Activated naive CD8-positive, alpha-beta T cell treated with anti-CD3 and anti-CD28 coated beads, Interleukin-2, amount 10 ng/mL, durations not matched to agents 7 days and 5 days (primary cell): ENCODE measurements around the gene IGSF23. TPM values are rescaled to one million over a fixed set of nuclear protein-coding genes. Genes with fewer than 3 reads are reported as not detected.
A peak's percentile ranks its signal among the peaks of the same experiment; 100 is the strongest.
"Not testable (repeated sequence)": the region's sequence is repeated elsewhere in the genome, so short reads cannot be mapped to it uniquely, and the experiment has no call there.

ENCODE experiments used
- ATAC-seq: fragments of 150-1000 bp; cut with Tn5 transposase; one replicate; pipeline ENCODE4 v1.10.0; 2021; ENCODE audit warnings: low read depth, moderate library complexity
- POLR2A ChIA-PET: fragments of 350-600 bp; sonication (Branson Sonifier 250); formaldehyde crosslinking; loops from one replicate; lab custom pipeline; 2021; ENCODE audit warnings: antibody characterized with exemption; lab: Charles Lee
- DNase-seq: peaks from one replicate; pipeline ENCODE4 v3.0.0; 2021
- H3K27ac Mint-ChIP-seq: one replicate; pipeline ENCODE4 v1.8.0; 2022; ENCODE audit warnings: mild to moderate bottlenecking, mixed read lengths
- H3K27me3 Mint-ChIP-seq: one replicate; pipeline ENCODE4 v1.8.0; 2022; ENCODE audit warnings: mild to moderate bottlenecking, moderate library complexity, mixed read lengths
- H3K36me3 Mint-ChIP-seq: one replicate; pipeline ENCODE4 v1.8.0; 2021; ENCODE audit warnings: mild to moderate bottlenecking, mixed read lengths
- H3K4me1 Mint-ChIP-seq: one replicate; pipeline ENCODE4 v1.8.0; 2021; ENCODE audit warnings: mixed read lengths
- H3K4me3 Mint-ChIP-seq: one replicate; pipeline ENCODE4 v1.8.0; 2022; ENCODE audit warnings: mild to moderate bottlenecking, moderate library complexity, mixed read lengths
- H3K9me3 Mint-ChIP-seq: one replicate; pipeline ENCODE4 v1.8.0; 2021; ENCODE audit warnings: mixed read lengths
- total RNA-seq, 2 experiments: library from RNA; stranded (reverse); gene quantifications; one replicate each; pipeline ENCODE4 v1.2.3, GENCODE V29; 2021

Gene IGSF23
- total RNA-seq, 2 experiments from 2014 or later, result not detected

DNA sequence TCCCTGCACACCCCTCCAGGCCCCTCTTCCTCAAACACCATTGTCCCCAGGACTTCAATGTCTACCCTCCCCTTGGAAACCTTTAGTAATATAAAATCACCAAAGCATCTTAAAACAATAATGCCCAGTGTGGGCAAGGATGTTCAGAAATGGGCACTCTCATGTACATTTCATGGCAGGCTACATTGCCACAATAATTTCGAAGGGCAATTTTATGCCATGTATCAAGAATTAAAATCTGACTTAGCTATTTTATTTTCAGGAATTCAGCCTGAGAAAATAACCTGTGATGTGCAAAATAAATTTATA is 35.8 kb upstream of the IGSF23 start:
- Mint-ChIP-seq H3K4me3 (no peak overlapping the region), H3K36me3 (no peaks in the 10 kb centered on the region), H3K4me1 (no peaks in the 10 kb centered on the region), H3K27ac (no peak overlapping the region), H3K27me3 (peaks cover 2% of the 10 kb centered on the region), H3K9me3 (peaks cover 1% of the 10 kb centered on the region)
- no peak for DNase-seq
- ATAC-seq, result no peak
- POLR2A ChIA-PET, result interaction anchor here (1.3 kb wide), 1 partner anchor 79 kb away, joined by 4 read pairs; no protein-coding TSS in a partner anchor

DNA sequence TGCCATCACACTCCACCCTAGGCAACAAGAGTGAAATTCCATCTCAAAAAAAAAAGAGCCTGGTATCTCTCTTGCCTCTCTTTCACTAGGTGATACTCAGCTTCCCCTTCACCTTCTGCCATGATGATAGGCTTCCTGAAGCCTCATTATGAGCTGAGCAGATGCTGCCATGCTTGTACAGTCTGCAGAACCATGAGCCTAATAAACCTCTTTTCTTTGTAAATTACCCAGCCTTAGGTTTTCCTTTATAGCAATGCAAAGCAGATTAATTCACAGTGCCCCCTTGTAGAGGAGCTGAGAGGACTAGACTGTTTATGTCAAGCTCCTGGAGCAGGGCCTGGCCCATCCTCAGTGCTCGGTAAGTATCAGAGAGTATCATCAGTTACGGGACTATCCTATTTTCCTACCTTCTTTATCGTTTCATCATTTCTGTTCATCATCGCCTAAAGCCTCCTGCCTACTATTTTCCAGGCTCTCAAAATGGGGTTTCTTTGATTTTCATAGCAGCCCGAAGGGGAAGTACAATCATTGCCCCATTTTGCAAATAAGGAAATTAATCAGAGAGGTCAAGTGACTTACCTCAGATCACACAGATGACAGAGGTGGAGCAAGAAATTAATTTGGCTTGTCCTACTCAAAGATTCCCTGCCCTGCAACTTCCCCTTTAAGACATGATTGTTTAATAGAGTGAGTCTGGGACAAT is 33.5 kb upstream of the IGSF23 start:
- H3K27me3 Mint-ChIP-seq, result peaks cover 4% of the 10 kb centered on the region
- no peaks in the 10 kb centered on the region for H3K36me3 Mint-ChIP-seq
- no peak overlapping the region for H3K4me3 Mint-ChIP-seq
- POLR2A ChIA-PET, result no interaction called here
- no peaks in the 10 kb centered on the region for H3K4me1 Mint-ChIP-seq
- ATAC-seq (no peak), DNase-seq (no peak)
- no peak overlapping the region for H3K27ac Mint-ChIP-seq
- peaks cover 1% of the 10 kb centered on the region for H3K9me3 Mint-ChIP-seq

- H3K4me1 Mint-ChIP-seq, result no peaks in the 10 kb centered on the region
- peaks cover 3% of the 10 kb centered on the region for H3K9me3 Mint-ChIP-seq
- no peak overlapping the region for H3K27ac Mint-ChIP-seq
- ATAC-seq (no peak), DNase-seq (no peak)
- H3K4me3 Mint-ChIP-seq, result no peak overlapping the region
- peaks cover 4% of the 10 kb centered on the region for H3K27me3 Mint-ChIP-seq
- H3K36me3 Mint-ChIP-seq, result no peaks in the 10 kb centered on the region
- POLR2A ChIA-PET, result no interaction called here
These were observed 32.9 kb upstream of the IGSF23 start for GRCh38 chr19:44580366-44580895.

DNA sequence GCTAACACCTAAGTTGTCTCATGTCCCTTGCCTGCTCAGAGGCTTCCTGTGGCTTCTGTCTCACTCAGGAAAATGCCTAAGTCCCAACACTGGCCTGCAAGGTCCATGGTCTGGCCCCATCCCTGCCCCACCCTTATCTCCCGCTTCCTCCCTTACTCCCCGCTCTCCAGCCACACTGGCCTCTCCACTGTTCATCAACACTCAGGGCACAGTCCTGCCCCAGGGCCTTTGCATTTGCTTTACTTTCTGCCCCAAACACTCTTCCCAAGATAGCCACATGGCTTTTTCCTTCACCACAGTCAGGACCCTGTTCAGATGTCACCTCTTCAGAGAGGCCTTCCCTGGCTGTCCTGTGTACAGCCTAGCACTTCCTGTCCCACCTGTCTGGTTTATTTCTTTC is 32.1 kb upstream of the IGSF23 start:
- no peak overlapping the region for H3K4me3 Mint-ChIP-seq

GRCh38 chr19:44582581-44583265 is 30.6 kb upstream of the IGSF23 start:
- no peak for ATAC-seq
- no peak for DNase-seq
- Mint-ChIP-seq H3K4me3 (no peak overlapping the region), H3K27ac (peak overlapping the region; percentile 25), H3K27me3 (peaks cover 4% of the 10 kb centered on the region), H3K4me1 (peaks cover 4% of the 10 kb centered on the region), H3K36me3 (peaks cover 2% of the 10 kb centered on the region), H3K9me3 (peaks cover 12% of the 10 kb centered on the region)
- POLR2A ChIA-PET, result interaction anchor here (0.6 kb wide), 1 partner anchor 141 kb away, joined by 3 read pairs; no protein-coding TSS in a partner anchor

More for the DNA sequence above, 32.1 kb upstream of the IGSF23 start:
- POLR2A ChIA-PET, result no interaction called here
- Mint-ChIP-seq H3K9me3 (peaks cover 8% of the 10 kb centered on the region), H3K36me3 (no peaks in the 10 kb centered on the region), H3K27me3 (peaks cover 4% of the 10 kb centered on the region), H3K4me1 (no peaks in the 10 kb centered on the region), H3K27ac (no peak overlapping the region)
- ATAC-seq (no peak), DNase-seq (no peak)

DNA sequence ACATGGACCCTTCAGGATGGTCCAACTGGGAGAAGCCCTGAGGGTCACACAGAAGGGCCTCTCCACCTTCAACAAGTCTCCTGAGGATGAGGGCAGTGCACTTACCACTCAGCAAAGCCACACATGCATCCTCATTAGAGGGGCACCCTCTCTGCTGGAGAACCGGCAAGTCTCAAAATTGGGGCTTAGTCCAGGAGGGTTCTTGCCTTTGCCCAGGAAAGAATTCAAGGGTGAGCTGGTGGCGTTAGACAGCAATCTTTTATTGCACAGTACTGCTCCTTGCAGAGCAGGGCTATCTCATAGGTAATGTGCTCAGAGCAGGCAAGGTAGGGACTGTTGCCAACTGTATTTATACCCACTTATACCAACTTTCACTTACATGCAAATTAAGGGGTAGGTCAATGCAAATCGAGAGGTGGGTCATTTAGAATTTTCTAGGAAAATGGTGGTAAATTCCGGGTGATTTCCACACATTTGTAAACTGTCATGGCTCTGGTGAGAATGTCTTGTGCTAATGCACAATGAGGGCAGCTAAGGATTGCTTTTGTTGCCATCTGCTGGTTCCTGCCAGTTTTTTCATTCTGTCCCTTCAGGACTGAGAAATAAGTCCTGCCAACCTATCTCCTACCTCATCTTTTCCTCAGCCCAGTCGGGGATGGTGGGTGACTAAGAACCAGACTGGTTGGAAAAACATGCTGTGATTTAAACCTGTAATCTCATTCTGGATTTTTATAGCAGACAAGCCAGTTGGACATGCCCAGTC is 27.8 kb upstream of the IGSF23 start:
- H3K36me3 Mint-ChIP-seq, result peaks cover 2% of the 10 kb centered on the region
- H3K4me3 Mint-ChIP-seq, result no peak overlapping the region
- H3K4me1 Mint-ChIP-seq, result peaks cover 13% of the 10 kb centered on the region
- H3K27me3 Mint-ChIP-seq, result peaks cover 4% of the 10 kb centered on the region
- peaks cover 17% of the 10 kb centered on the region for H3K9me3 Mint-ChIP-seq
- H3K27ac Mint-ChIP-seq, result no peak overlapping the region
- DNase-seq (no peak), ATAC-seq (no peak)
- POLR2A ChIA-PET, result no interaction called here

DNA sequence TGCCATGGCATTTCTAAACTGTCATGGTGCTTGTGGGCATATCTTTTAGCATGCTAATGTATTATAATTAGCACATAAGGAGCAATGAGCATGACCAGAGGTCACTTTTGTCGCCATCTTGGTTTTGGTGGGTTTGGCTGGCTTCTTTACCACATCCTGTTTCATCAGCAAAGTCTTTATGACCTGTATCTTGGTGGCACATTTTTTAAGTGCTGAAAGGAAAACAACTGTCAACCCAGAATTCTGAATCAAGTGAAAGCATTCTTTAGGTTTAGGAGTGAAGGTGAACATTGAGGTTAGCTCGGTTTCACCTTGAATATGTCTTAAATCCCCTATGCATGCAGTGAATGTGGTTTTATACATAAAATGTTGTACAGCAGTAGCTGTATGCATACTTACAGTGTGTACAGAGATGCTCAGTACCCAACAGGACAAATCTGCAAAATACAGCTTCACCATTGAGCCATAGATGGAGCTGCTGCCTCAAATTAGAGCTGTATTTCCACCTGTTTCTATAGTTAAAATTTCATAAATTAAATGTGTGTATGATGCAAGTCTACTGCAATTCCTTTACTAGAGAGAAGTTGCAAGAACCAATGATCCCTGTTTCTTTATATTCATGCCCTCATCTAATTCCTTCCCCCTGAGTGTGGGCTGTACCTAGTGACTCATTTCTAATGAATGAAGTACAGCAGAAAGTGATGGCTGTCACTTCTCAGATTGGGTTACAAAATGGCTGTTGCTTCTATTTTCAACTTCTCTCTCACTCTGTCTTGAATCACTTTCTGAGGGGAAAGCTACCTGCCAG is 25.2 kb upstream of the IGSF23 start:
- POLR2A ChIA-PET, result no interaction called here
- Mint-ChIP-seq H3K27me3 (peaks cover 2% of the 10 kb centered on the region), H3K9me3 (peaks cover 15% of the 10 kb centered on the region), H3K36me3 (peaks cover 2% of the 10 kb centered on the region), H3K4me3 (no peak overlapping the region), H3K4me1 (peaks cover 13% of the 10 kb centered on the region), H3K27ac (peak overlapping the region; percentile 25)
- ATAC-seq (peak; percentile 33), DNase-seq (no peak)

GRCh38 chr19:44588771-44589112 is 24.6 kb upstream of the IGSF23 start:
- POLR2A ChIA-PET, result no interaction called here
- no peak for ATAC-seq
- H3K9me3 Mint-ChIP-seq, result peaks cover 15% of the 10 kb centered on the region
- no peak for DNase-seq
- peaks cover 13% of the 10 kb centered on the region for H3K4me1 Mint-ChIP-seq
- H3K27ac Mint-ChIP-seq, result no peak overlapping the region
- H3K27me3 Mint-ChIP-seq, result no peaks in the 10 kb centered on the region
- peaks cover 2% of the 10 kb centered on the region for H3K36me3 Mint-ChIP-seq
- H3K4me3 Mint-ChIP-seq, result no peak overlapping the region

DNA sequence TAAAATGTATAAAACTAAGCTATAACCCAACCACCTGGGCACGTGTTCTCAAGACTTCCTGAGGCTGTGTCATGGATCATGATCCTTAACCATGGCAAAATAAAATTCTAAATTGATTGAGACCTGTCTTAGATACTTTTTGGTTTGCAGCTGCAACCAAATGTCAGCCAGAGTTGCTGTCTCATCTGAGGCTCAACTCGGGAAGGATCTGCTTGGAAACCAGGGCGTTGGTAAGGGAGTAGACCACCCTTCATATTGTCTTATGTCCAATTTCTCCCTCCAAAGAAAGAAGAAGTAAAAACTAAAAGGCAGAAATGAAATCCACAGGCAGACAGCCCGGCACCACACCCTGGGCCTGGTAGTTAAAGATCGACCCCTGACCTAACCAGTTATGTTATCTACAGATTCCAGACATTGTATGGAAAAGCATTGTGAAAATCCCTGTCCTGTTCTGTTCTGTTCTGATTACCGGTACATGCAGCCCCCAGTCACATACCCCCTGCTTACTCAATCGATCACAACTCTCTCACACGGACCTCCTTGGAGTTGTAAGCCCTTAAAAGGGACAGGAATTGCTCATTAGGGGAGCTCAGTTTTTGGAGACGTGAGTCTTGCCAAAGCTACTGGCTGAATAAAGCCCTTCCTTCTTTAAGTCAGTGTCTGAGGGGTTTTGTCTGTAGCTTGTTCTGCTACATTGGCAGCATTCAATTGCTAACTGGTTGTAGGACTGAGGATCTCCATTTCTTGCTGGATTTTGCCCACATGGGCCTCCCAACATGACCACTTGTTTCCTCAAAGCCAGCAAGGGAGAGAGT is 22.9 kb upstream of the IGSF23 start:
- H3K9me3 Mint-ChIP-seq, result peaks cover 13% of the 10 kb centered on the region
- H3K27ac Mint-ChIP-seq, result no peak overlapping the region
- H3K27me3 Mint-ChIP-seq, result no peaks in the 10 kb centered on the region
- H3K4me1 Mint-ChIP-seq, result peaks cover 13% of the 10 kb centered on the region
- no peak for DNase-seq
- H3K4me3 Mint-ChIP-seq, result no peak overlapping the region
- POLR2A ChIA-PET, result no interaction called here
- H3K36me3 Mint-ChIP-seq, result peaks cover 2% of the 10 kb centered on the region
- ATAC-seq, result no peak

DNA sequence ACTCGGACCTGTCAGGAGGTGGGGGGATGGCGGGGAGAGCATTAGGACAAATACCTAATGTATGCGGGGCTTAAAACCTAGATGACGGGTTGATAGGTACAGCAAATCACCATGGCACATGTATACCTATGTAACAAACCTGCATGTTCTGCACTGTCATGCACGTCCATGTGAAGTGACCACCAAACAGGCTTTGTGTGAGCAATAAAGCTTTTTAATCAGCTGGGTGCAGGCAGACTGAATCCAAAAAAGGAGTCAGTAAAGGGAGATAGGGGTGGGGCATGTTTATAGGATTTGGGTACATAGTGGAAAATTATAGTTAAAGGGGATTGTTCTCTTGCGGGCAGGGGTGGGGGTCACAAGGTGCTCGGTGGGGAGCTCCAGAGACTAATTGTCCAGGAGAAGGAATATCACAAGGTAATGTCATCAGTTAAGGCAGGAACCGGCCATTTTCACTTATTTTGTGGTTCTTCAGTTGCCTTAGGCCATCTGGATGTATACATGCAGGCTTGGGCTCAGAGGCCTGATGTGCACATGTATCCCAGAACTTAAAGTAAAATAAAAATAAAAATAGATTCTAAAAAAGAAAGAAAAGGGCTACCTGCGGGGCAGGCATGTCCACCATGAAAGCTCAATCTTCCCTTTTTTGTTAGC is 21.9 kb upstream of the IGSF23 start:
- H3K4me1 Mint-ChIP-seq, result peaks cover 13% of the 10 kb centered on the region
- H3K27me3 Mint-ChIP-seq, POLR2A ChIA-PET, DNase-seq, H3K4me3 Mint-ChIP-seq, H3K27ac Mint-ChIP-seq, H3K36me3 Mint-ChIP-seq, H3K9me3 Mint-ChIP-seq, ATAC-seq: not testable (repeated sequence)

- Mint-ChIP-seq H3K4me3 (no peak overlapping the region), H3K27me3 (no peaks in the 10 kb centered on the region), H3K9me3 (peaks cover 5% of the 10 kb centered on the region), H3K36me3 (no peaks in the 10 kb centered on the region), H3K4me1 (peaks cover 11% of the 10 kb centered on the region), H3K27ac (no peak overlapping the region)
- ATAC-seq (no peak), DNase-seq (no peak)
- POLR2A ChIA-PET, result no interaction called here
These were observed 20.9 kb upstream of the IGSF23 start for GRCh38 chr19:44592451-44592890.

DNA sequence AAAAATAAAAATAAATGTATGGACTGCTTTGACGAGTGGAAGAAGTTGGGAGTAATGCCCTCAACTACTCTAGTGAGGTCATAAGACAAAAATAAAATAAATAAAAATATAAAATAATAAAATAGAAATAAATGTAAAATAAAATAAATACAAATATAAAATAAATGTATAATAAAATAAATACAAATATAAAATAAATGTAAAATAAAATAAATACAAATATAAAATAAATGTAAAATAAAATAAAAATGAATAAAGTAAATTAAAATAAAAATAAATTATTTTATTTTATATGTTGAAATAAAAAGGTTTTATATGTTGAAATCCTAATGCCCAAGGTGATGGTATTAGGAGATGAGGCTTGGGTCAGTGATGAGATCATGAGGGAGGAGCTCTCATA is 20.1 kb upstream of the IGSF23 start:
- POLR2A ChIA-PET, result no interaction called here
- DNase-seq, result no peak
- Mint-ChIP-seq H3K9me3 (peaks cover 7% of the 10 kb centered on the region), H3K27ac (no peak overlapping the region), H3K27me3 (peaks cover 2% of the 10 kb centered on the region), H3K4me1 (peaks cover 5% of the 10 kb centered on the region), H3K4me3 (no peak overlapping the region), H3K36me3 (no peaks in the 10 kb centered on the region)
- no peak for ATAC-seq
